Measurements from ENCODE around the gene CNPY1. TPM values are rescaled to one million over a fixed set of nuclear protein-coding genes. Genes with fewer than 3 reads are reported as not detected.

Gene CNPY1
- total RNA-seq, 1 experiment from 2014 or later: not detected

DNA sequence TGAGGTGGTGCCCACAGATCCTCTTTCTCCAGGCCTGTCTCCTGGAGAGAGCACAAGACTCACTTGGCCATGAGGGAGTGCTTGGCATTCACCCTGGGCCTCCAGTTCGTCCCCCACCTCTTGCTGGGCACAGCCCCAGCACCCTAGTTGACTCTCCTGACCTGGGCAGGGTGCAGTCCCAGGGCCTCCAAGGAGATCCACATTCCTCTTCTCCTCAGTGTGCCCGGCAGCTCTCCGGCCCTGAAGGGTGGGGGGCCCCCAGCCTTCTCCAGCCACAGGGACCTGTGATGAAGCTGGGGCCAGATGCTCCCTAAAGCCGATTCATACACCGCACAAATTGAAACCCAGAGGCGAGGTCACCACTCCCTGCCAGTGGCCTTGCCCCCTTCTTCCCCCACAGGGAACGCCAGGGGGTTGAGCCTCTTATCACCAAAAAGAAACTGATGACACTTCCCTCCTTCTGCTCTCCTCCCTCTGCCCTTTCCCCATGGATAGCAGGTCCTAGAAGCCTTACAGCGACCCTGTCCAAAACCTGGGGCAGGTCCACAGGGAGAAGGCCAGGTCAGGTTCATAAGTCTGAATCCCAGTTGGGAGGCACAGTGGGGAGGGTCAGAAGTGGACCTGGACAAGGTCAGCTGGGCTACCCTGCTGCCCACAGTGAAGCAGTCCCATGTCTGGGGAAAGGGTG lies 85.3 kb downstream of the CNPY1 start:
- intact Hi-C loops (cut with micrococcal nuclease; ENCODE audit: unreplicated experiment): no loop called here
- TF ChIP-seq TCF7L2 (IDR thresholded peaks at IDR 0.05; ENCODE audit: low read depth, low read length) (no peak), SIN3A (IDR thresholded peaks at IDR 0.05; ENCODE audit: borderline replicate concordance, insufficient read depth, low read depth, low read length) (no peak), REST (IDR thresholded peaks at IDR 0.05; ENCODE audit: insufficient read depth in 1 of 2, low read depth in 2 of 2, low read length in 1 of 2) (no peak), POLR2AphosphoS5 (IDR thresholded peaks at IDR 0.05; ENCODE audit: low read depth, low read length) (no peak)
- TF ChIP-seq, protein P1, sequence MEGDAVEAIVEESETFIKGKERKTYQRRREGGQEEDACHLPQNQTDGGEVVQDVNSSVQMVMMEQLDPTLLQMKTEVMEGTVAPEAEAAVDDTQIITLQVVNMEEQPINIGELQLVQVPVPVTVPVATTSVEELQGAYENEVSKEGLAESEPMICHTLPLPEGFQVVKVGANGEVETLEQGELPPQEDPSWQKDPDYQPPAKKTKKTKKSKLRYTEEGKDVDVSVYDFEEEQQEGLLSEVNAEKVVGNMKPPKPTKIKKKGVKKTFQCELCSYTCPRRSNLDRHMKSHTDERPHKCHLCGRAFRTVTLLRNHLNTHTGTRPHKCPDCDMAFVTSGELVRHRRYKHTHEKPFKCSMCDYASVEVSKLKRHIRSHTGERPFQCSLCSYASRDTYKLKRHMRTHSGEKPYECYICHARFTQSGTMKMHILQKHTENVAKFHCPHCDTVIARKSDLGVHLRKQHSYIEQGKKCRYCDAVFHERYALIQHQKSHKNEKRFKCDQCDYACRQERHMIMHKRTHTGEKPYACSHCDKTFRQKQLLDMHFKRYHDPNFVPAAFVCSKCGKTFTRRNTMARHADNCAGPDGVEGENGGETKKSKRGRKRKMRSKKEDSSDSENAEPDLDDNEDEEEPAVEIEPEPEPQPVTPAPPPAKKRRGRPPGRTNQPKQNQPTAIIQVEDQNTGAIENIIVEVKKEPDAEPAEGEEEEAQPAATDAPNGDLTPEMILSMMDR (IDR thresholded peaks at IDR 0.05): no peak
- BruUV-seq (replicated peaks): no TSS peak
- ATAC-seq (no peak), DNase-seq (ENCODE audit: low read depth, low spot score) (no peak)
- Histone ChIP-seq H3K9me3 (ENCODE audit: control insufficient read depth, insufficient read depth, low read depth, low read length) (no peaks in the 10 kb centered on the region), H3K4me1 (ENCODE audit: control insufficient read depth, insufficient read depth, low read length) (no peaks in the 10 kb centered on the region), H3K4me3 (ENCODE audit: low read depth in 2 of 2, low read length in 2 of 2) (no peak overlapping the region), H3K27me3 (ENCODE audit: control insufficient read depth, insufficient read depth, low read length) (peaks cover 6% of the 10 kb centered on the region), H3K27ac (ENCODE audit: low read length) (no peak overlapping the region), H3K36me3 (ENCODE audit: control insufficient read depth, insufficient read depth, low read length) (no peaks in the 10 kb centered on the region)
- in situ Hi-C loops (cut with HindIII; ENCODE audit: low pct_unique_long_range_greater_than_20kb, low sequenced_read_pairs): no loop called here
- ChIA-PET POLR2A (no interaction called here), CTCF (no interaction called here)

- intact Hi-C loops (cut with micrococcal nuclease; ENCODE audit: unreplicated experiment): no loop called here
- CTCF ChIA-PET: no interaction called here
- no TSS peak for BruUV-seq (replicated peaks)
Measured at GRCh38 chr7:155459700-155460461, 86.5 kb downstream of the CNPY1 start.

More at GRCh38 chr7:155459700-155460461, 86.5 kb downstream of the CNPY1 start:
- in situ Hi-C loops (cut with HindIII; ENCODE audit: low pct_unique_long_range_greater_than_20kb, low sequenced_read_pairs): no loop called here
- no peaks in the 10 kb centered on the region for H3K4me1 ChIP-seq (ENCODE audit: control insufficient read depth, insufficient read depth, low read length)
- peaks cover 6% of the 10 kb centered on the region for H3K27me3 ChIP-seq (ENCODE audit: control insufficient read depth, insufficient read depth, low read length)
- H3K36me3 ChIP-seq (ENCODE audit: control insufficient read depth, insufficient read depth, low read length): no peaks in the 10 kb centered on the region
- TF ChIP-seq TCF7L2 (IDR thresholded peaks at IDR 0.05; ENCODE audit: low read depth, low read length) (no peak), REST (IDR thresholded peaks at IDR 0.05; ENCODE audit: insufficient read depth in 1 of 2, low read depth in 2 of 2, low read length in 1 of 2) (no peak)
- TF ChIP-seq, protein P1 (IDR thresholded peaks at IDR 0.05): no peak
- no peaks in the 10 kb centered on the region for H3K9me3 ChIP-seq (ENCODE audit: control insufficient read depth, insufficient read depth, low read depth, low read length)
- no peak overlapping the region for H3K27ac ChIP-seq (ENCODE audit: low read length)
- no peak overlapping the region for H3K4me3 ChIP-seq (ENCODE audit: low read depth in 2 of 2, low read length in 2 of 2)
- POLR2A ChIA-PET: no interaction called here
- ATAC-seq (no peak), DNase-seq (ENCODE audit: low read depth, low spot score) (no peak)

Data from Panc1 (cell line).